Measurements from ENCODE around the gene MYOT. TPM values are rescaled to one million over a fixed set of nuclear protein-coding genes. Genes with fewer than 3 reads are reported as not detected.

Gene MYOT
- total and polyA plus RNA-seq, 2 donors (not counting 3 experiments of a cell fraction or from before 2014, with no cell fraction given), result not detected

- H3K27ac ChIP-seq (ENCODE audit: insufficient read depth, low read depth, low read length), result no peak overlapping the region
- BruUV-seq (replicated peaks), result no TSS peak
- dilution Hi-C loops (cut with MboI; ENCODE audit: extremely low pct_ligation_motif_present, low sequenced_read_pairs) (no loop called here), intact Hi-C loops (cut with micrococcal nuclease) (no loop called here)
- peaks cover 2% of the 10 kb centered on the region for H3K4me1 ChIP-seq (ENCODE audit: control insufficient read depth, extremely low read depth, insufficient read depth, low read length)
- no peak for TF ChIP-seq EZH2 (IDR thresholded peaks at IDR 0.05; ENCODE audit: borderline replicate concordance, low read depth, low read length, severe bottlenecking)
- no peak for TF ChIP-seq POLR2AphosphoS5 (IDR thresholded peaks at IDR 0.05; ENCODE audit: insufficient read depth, low read depth, low read length)
- H3K4me2 ChIP-seq (ENCODE audit: insufficient read depth, low read length), result no peak overlapping the region
- H4K20me1 ChIP-seq (replicated peaks; ENCODE audit: control insufficient read depth, extremely low read depth, insufficient read depth, low read length), result no peaks in the 10 kb centered on the region
- no peaks in the 10 kb centered on the region for H3K79me2 ChIP-seq (ENCODE audit: control insufficient read depth, insufficient read depth, low read length)
- POLR2A ChIA-PET, result no interaction called here
- FAIRE-seq (no peak), DNase-seq (ENCODE audit: low read depth, low spot score) (no peak)
- H3K9ac ChIP-seq (replicated peaks; ENCODE audit: extremely low read depth, insufficient read depth, low read length), result no peak overlapping the region
- H3K27me3 ChIP-seq (ENCODE audit: control insufficient read depth in 2 of 2, insufficient read depth in 2 of 2, low read length in 2 of 2), result peaks cover 5 to 8% of the 10 kb centered on the region in 2 experiments
- H2AFZ ChIP-seq (ENCODE audit: low read depth, low read length), result no peak overlapping the region
- no peaks in the 10 kb centered on the region for H3K9me1 ChIP-seq (replicated peaks; ENCODE audit: control insufficient read depth, extremely low read depth, insufficient read depth, low read length)
- no peaks in the 10 kb centered on the region for H3K9me3 ChIP-seq (replicated peaks; ENCODE audit: control insufficient read depth, insufficient read depth, low read length)
- CTCF ChIA-PET, result interaction anchor here (1.1 kb wide), 1 partner anchor 9 kb away, joined by 3 read pairs; no protein-coding TSS in a partner anchor
- H3K36me3 ChIP-seq (ENCODE audit: control insufficient read depth in 2 of 2, extremely low read depth in 1 of 2, insufficient read depth in 2 of 2, low read length in 2 of 2), result no peaks in the 10 kb centered on the region
- no peak overlapping the region for H3K4me3 ChIP-seq (replicated peaks in 1 of 3; ENCODE audit: insufficient read depth in 1 of 3, low read depth in 1 of 3, low read length in 3 of 3)
These were observed 35.2 kb upstream of the MYOT start for GRCh38 chr5:137832416-137832815.

- ChIA-PET POLR2A (no interaction called here), CTCF (interaction anchor here (1.0 to 1.3 kb wide), 2 partner anchors 12 to 54 kb away, joined by 3 to 4 read pairs; no protein-coding TSS in a partner anchor)
- TF ChIP-seq MAX (IDR thresholded peaks at IDR 0.05; ENCODE audit: insufficient read depth, insufficient read length) (no peak), FOS (IDR thresholded peaks at IDR 0.05; ENCODE audit: borderline replicate concordance, insufficient read depth, low read length) (no peak), POLR2AphosphoS5 (IDR thresholded peaks at IDR 0.05; ENCODE audit: insufficient read depth, low read depth, low read length) (no peak), CTCF (IDR thresholded peaks at IDR 0.05; ENCODE audit: extremely low read depth in 1 of 2, insufficient read depth in 1 of 2, low read depth in 1 of 2, low read length in 2 of 2) (no peak), EZH2 (IDR thresholded peaks at IDR 0.05; ENCODE audit: borderline replicate concordance, low read depth, low read length, severe bottlenecking) (no peak), MYC (IDR thresholded peaks at IDR 0.05; ENCODE audit: low read depth, low read length) (no peak), GATA2 (IDR thresholded peaks at IDR 0.05; ENCODE audit: insufficient read depth, insufficient read length, low read depth, low read length) (no peak), JUN (IDR thresholded peaks at IDR 0.05; ENCODE audit: borderline replicate concordance, insufficient read depth, insufficient read length, low read depth) (no peak), POLR2A (IDR thresholded peaks at IDR 0.05; ENCODE audit: low read depth, low read length) (no peak)
- no peak overlapping the region for H2AFZ ChIP-seq (ENCODE audit: low read depth, low read length)
- intact Hi-C loops (cut with micrococcal nuclease) (no loop called here), dilution Hi-C loops (cut with MboI; ENCODE audit: extremely low pct_ligation_motif_present, low sequenced_read_pairs) (no loop called here)
- no peaks in the 10 kb centered on the region for H3K79me2 ChIP-seq (ENCODE audit: control insufficient read depth, insufficient read depth, low read length)
- H4K20me1 ChIP-seq (replicated peaks; ENCODE audit: control insufficient read depth, extremely low read depth, insufficient read depth, low read length), result no peaks in the 10 kb centered on the region
- no TSS peak for BruUV-seq (replicated peaks)
- H3K4me2 ChIP-seq (ENCODE audit: insufficient read depth, low read length), result no peak overlapping the region
- no peaks in the 10 kb centered on the region for H3K9me1 ChIP-seq (replicated peaks; ENCODE audit: control insufficient read depth, extremely low read depth, insufficient read depth, low read length)
- H3K36me3 ChIP-seq (ENCODE audit: control insufficient read depth in 2 of 2, extremely low read depth in 1 of 2, insufficient read depth in 2 of 2, low read length in 2 of 2), result no peaks in the 10 kb centered on the region
- no peak for DNase-seq (ENCODE audit: low read depth, low spot score)
- no peak for FAIRE-seq
- no peak overlapping the region for H3K27ac ChIP-seq (ENCODE audit: insufficient read depth, low read depth, low read length)
- no peak overlapping the region for H3K9ac ChIP-seq (replicated peaks; ENCODE audit: extremely low read depth, insufficient read depth, low read length)
- peaks cover 5 to 8% of the 10 kb centered on the region in 2 experiments for H3K27me3 ChIP-seq (ENCODE audit: control insufficient read depth in 2 of 2, insufficient read depth in 2 of 2, low read length in 2 of 2)
- no peak overlapping the region for H3K4me3 ChIP-seq (replicated peaks in 1 of 3; ENCODE audit: insufficient read depth in 1 of 3, low read depth in 1 of 3, low read length in 3 of 3)
- H3K4me1 ChIP-seq (ENCODE audit: control insufficient read depth, extremely low read depth, insufficient read depth, low read length), result peaks cover 2% of the 10 kb centered on the region
- no peaks in the 10 kb centered on the region for H3K9me3 ChIP-seq (replicated peaks; ENCODE audit: control insufficient read depth, insufficient read depth, low read length)
These were observed 34.2 kb upstream of the MYOT start for GRCh38 chr5:137833463-137833862.

Data from endothelial cell of umbilical vein (primary cell).